Femur (tissue), 1 donor: ENCODE measurements around the gene PKD2.
"Not testable (repeated sequence)": the region's sequence is repeated elsewhere in the genome, so short reads cannot be mapped to it uniquely, and the experiment has no call there.

Experiments used
- DNase-seq: peaks from one replicate; pipeline ENCODE4 v3.0.0-alpha.2; 2017

PKD2 gene

DNA sequence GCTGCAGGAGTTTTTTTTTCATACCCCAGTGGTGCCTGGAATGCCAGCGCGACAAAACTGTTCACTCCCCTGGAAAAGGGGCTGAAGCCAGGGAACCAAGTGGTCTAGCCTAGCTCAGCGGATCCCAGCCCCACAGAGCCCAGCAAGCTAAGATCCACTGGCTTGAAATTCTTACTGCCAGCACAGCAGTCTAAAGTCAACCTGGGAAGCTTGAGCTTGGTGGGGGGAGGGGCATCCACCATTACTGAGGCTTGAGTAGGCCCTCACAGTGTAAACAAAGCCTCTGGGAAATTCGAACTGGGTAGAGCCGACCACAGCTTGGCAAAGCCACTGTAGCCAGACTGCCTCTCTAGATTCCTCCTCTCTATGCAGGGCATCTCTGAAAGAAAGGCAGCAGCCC is 114.8 kb downstream of the PKD2 start:
- DNase-seq, result not testable (repeated sequence)
